Mammary epithelial cell (primary cell): Measurements from ENCODE around the gene HAGHL.

ENCODE experiments used
- CTCF ChIP-seq, 2 donors: IDR thresholded peaks in 1 of 2; conservative IDR thresholded peaks in 1 of 2; 2 replicates each; pipeline ENCODE4 v1.5.1; 2011 to 2012; ENCODE audit warnings: inconsistent platforms in 2 of 2, low read length in 2 of 2, mild to moderate bottlenecking in 2 of 2, control low read depth in 1 of 2, low read depth in 1 of 2; ENCODE audit not compliant: insufficient read depth in 1 of 2; ENCODE audit errors: extremely low read depth in 1 of 2
- EZH2 ChIP-seq: IDR thresholded peaks from 2 replicates; pipeline ENCODE4 v1.6.1; 2012; ENCODE audit warnings: low read length, inconsistent platforms, borderline replicate concordance

- TF ChIP-seq CTCF (conservative IDR thresholded peaks at IDR 0.05 in 1 of 2, IDR thresholded peaks at IDR 0.05 in 1 of 2; ENCODE audit: extremely low read depth in 1 of 2, insufficient read depth in 1 of 2, low read depth in 1 of 2, low read length in 2 of 2) (no peak), EZH2 (peak; percentile 65)
Observed at GRCh38 chr16:695355-696089, 31.4 kb upstream of the HAGHL start.
